Lower leg skin (tissue), 4 donors: Measurements from ENCODE around the gene FOXN1. TPM values are rescaled to one million over a fixed set of nuclear protein-coding genes. Genes with fewer than 3 reads are reported as not detected.

Source experiments
- DNase-seq, 2 donors: peaks; one replicate each; pipeline ENCODE4 v3.0.0-alpha.2; 2019; ENCODE audit warnings: low spot score in 2 of 2
- H3K4me3 ChIP-seq: fragments of 200-600 bp; sonication (generic); 2 replicates; pipeline ENCODE4 v1.5.1; 2017; ENCODE audit warnings: mild to moderate bottlenecking, low read depth; ENCODE audit not compliant: poor library complexity, severe bottlenecking
- POLR2A ChIP-seq, 2 donors: fragments of 450-650 bp; IDR thresholded peaks; one replicate each; pipeline ENCODE4 v1.6.1; 2016 to 2017; ENCODE audit warnings: antibody characterized with exemption in 2 of 2, mild to moderate bottlenecking in 1 of 2, moderate library complexity in 1 of 2
- WGBS, 2 donors: methylation state at CpG; one replicate each; pipeline ENCODE4 v1.1.5; 2018; 5-methylcytosine and 5-hydroxymethylcytosine counted together
- intact Hi-C: fragments of 100-400 bp; cut with DNase I; formaldehyde crosslinking; loops from one replicate; pipeline ENCODE4 v1.15.0; 2023; ENCODE audit warnings: low total_unique reads
- total RNA-seq, 4 donors: library from RNA; depleted of rRNA; stranded (reverse); fragments of >200 nt; gene quantifications; one replicate each; pipeline ENCODE4 v1.1.0, GENCODE V29; 2016
- TF ChIP-seq, protein P1 (sequence below), 3 donors: fragments of 450-650 bp; IDR thresholded peaks; one replicate each; pipeline ENCODE4 v1.5.1; 2016; ENCODE audit warnings: antibody characterized with exemption in 3 of 3, mild to moderate bottlenecking in 3 of 3, moderate library complexity in 2 of 3

The FOXN1 gene
- total RNA-seq, 4 donors from 2014 or later = 28.9 to 65.0 (median 45.4) TPM

DNA sequence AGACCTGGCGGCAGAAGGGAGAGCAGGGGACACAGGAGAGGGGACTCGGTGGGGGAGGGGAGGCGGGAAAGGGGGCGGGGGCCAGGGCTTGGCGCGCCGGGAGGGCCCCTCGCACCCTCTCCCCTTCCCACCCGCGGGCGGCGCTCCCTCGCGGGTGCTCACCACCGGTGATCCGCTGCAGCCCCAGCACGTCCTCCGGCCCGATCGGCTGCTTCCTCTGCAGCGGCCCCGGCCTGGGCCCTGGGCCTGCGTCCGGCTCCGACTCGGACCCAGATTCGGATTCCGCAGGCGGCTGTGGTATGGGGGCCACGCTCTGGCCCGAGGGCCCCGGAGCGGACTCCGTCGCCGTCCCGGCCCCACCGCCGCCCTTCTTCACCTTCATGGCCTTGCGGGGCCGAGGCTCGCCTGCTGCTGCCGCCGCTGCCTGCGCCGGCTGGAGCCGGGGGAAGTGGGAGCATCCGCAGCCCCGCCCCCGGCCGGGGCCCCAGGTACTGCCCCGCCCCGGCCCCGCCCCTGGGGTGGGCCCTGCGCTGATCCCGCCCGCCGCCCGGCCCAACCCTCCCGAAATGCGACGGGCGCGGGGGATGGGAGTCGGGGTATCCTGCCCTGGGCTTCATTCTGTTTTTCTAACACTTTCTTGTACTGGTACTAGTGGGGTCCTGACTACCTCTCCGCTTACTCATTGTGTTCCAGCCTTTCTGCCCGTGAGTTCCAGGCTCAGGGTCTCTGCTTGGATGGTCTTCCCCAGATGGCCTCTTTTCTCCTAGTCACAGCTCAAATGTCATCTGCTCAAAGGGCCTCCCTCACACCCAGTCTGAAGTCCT is 46.2 kb downstream of the FOXN1 start, which contains the start of gene UNC119:
TSS of gene UNC119 (minus strand) at position 449 of the 824 bp plus-strand sequence. CDS start at position 382, 67 bp downstream.
- DNase-seq = peak; percentile 42 to 94
- peak within 1 kb of the TSS; percentile 51 for H3K4me3 ChIP-seq
- intact Hi-C loops = no loop called here
- 3 to 8% methylated on average over 17 to 45 of the region's 67 CpGs for WGBS, 2 donors
- TF ChIP-seq, protein P1, sequence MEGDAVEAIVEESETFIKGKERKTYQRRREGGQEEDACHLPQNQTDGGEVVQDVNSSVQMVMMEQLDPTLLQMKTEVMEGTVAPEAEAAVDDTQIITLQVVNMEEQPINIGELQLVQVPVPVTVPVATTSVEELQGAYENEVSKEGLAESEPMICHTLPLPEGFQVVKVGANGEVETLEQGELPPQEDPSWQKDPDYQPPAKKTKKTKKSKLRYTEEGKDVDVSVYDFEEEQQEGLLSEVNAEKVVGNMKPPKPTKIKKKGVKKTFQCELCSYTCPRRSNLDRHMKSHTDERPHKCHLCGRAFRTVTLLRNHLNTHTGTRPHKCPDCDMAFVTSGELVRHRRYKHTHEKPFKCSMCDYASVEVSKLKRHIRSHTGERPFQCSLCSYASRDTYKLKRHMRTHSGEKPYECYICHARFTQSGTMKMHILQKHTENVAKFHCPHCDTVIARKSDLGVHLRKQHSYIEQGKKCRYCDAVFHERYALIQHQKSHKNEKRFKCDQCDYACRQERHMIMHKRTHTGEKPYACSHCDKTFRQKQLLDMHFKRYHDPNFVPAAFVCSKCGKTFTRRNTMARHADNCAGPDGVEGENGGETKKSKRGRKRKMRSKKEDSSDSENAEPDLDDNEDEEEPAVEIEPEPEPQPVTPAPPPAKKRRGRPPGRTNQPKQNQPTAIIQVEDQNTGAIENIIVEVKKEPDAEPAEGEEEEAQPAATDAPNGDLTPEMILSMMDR (IDR thresholded peaks at IDR 0.05) = no peak

DNA sequence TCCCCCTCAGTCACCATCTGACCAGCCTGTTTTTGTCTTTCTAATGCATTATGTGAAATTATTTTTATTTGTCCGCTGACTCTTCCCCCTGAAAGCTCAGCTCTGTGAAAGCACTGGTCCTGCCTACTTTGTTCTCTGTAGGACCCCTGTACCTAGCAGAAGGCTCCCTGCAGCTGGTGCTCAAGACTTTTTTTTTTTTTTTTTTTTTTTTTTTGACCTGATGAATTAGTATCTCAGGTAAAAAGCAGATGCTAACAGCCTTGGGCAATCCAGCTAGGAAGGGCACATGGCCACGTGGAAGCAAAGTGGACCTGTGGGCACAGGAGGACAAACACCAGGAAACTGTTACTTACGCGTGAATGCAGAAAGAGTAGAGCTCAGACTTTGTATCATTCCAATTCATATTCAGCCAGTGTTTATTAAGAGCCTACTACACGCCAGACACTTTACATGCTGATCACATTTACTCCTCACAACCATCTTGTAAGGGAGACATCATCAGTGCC is 46.9 kb downstream of the FOXN1 start:
- H3K4me3 ChIP-seq = no peak overlapping the region
- TF ChIP-seq POLR2A (IDR thresholded peaks at IDR 0.05) = no peak
- TF ChIP-seq, protein P1 (IDR thresholded peaks at IDR 0.05) = no peak
- intact Hi-C loops = loop anchor here (1.0 kb wide), 1 partner anchor 38 kb away; no protein-coding TSS in a partner anchor
- DNase-seq = no peak
- 90 to 91% methylated on average over 5 of the region's 5 CpGs for WGBS, 2 donors

DNA sequence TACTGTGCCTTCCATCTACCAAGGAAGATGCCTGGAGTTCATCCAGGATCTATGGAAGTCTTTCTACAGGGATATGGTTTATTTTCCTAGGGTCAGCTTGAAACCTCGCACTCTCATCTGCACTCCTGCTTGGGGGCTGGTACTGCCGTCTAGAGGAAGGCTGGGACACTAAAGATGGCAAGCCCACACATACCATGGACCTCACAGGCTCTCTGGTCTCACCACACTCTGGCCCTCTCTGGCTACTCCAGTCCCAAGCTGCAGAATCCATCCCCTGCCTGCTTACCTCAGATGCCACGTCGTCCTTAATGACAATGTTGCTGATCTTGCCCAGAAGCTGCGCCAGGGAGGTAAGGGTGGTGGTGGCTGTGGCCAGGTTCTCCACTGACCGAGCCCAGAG is 48.4 kb downstream of the FOXN1 start:
- intact Hi-C loops = no loop called here
- DNase-seq = no peak
- WGBS, 2 donors = 92 to 94% methylated on average over 6 of the region's 6 CpGs
- TF ChIP-seq POLR2A (IDR thresholded peaks at IDR 0.05) = no peak
- TF ChIP-seq, protein P1 (IDR thresholded peaks at IDR 0.05) = no peak
- no peak overlapping the region for H3K4me3 ChIP-seq

DNA sequence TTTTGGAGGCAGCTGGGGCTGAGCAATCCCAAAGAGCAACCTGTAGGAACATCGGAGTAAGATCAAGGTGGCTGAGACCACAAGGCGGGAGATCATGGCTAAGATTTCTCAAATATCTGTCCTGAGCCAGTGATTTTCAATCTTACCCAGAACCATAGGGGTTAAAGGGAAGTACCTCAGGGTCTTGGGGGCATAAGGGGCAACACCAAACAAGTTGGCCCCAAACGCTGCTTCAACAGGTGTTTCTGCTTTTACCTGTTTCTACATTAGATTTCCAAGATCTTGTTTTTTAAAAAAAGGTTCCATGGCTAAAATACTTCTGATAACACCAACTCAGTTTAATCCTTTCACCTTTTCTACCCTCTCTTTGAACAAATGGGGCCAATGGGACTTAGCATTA is 48.9 kb downstream of the FOXN1 start:
- TF ChIP-seq POLR2A (IDR thresholded peaks at IDR 0.05) = no peak
- TF ChIP-seq, protein P1 (IDR thresholded peaks at IDR 0.05) = no peak
- intact Hi-C loops = no loop called here
- 90 to 98% methylated on average over 3 of the region's 3 CpGs for WGBS, 2 donors
- no peak overlapping the region for H3K4me3 ChIP-seq
- DNase-seq = no peak

DNA sequence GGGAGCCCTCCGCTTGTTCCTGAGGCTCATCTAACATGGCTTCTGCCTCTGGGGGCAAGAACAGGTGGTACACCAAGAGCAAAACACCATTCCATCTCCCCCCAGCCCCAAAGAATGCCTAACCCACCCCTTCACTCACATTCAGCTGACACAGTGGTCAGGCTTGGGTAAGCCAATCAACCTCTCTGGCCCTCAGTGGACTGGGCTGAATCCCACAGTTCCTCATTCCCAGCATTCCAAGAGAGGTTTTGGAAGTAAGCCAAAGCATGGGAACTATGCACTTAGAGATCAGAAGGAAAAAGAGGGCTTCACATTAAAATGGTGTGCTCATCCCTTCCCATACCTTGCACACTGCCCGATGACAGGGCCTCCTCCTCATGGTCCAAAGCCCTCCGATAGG is 57.3 kb downstream of the FOXN1 start:
- intact Hi-C loops = no loop called here
- DNase-seq = no peak
- 92 to 93% methylated on average over 3 of the region's 3 CpGs for WGBS, 2 donors
- TF ChIP-seq, protein P1 (IDR thresholded peaks at IDR 0.05) = no peak
- no peak for TF ChIP-seq POLR2A (IDR thresholded peaks at IDR 0.05)
- no peak overlapping the region for H3K4me3 ChIP-seq
